ENCODE results near the gene CFAP77.

Gene CFAP77

GRCh38 chr9:132401824-132402223 lies 8.2 kb upstream of the CFAP77 start:
- H3K4me3 ChIP-seq (replicated peaks; ENCODE audit: low read depth, low read length): no peak overlapping the region
- peaks cover 13% of the 10 kb centered on the region for H3K36me3 ChIP-seq (ENCODE audit: control insufficient read depth, insufficient read depth, low read length)
- no peak for DNase-seq (ENCODE audit: extremely low read depth, insufficient read length)
- no peaks in the 10 kb centered on the region for H3K27me3 ChIP-seq (replicated peaks; ENCODE audit: control insufficient read depth, insufficient read depth, low read length)
- TF ChIP-seq CTCF (IDR thresholded peaks at IDR 0.05; ENCODE audit: insufficient read depth, low read length, poor library complexity, severe bottlenecking): no peak

GRCh38 chr9:132404228-132404881 lies 5.7 kb upstream of the CFAP77 start:
- no peaks in the 10 kb centered on the region for H3K27me3 ChIP-seq (replicated peaks; ENCODE audit: control insufficient read depth, insufficient read depth, low read length)
- 0 out of 2 replicates have a peak overlapping the region, but pooled peaks have one; percentile 13 for H3K4me3 ChIP-seq (replicated peaks; ENCODE audit: low read depth, low read length)
- DNase-seq (ENCODE audit: extremely low read depth, insufficient read length): no peak
- TF ChIP-seq CTCF (IDR thresholded peaks at IDR 0.05; ENCODE audit: insufficient read depth, low read length, poor library complexity, severe bottlenecking): no peak
- peaks cover 11% of the 10 kb centered on the region for H3K36me3 ChIP-seq (ENCODE audit: control insufficient read depth, insufficient read depth, low read length)

- H3K4me3 ChIP-seq (replicated peaks; ENCODE audit: low read depth, low read length): peak within 1 kb of the TSS; percentile 82
- DNase-seq (ENCODE audit: extremely low read depth, insufficient read length): peak; percentile 92
- peaks cover 8% of the 10 kb centered on the region for H3K36me3 ChIP-seq (ENCODE audit: control insufficient read depth, insufficient read depth, low read length)
- peaks cover 2% of the 10 kb centered on the region; the same call in 1 of the 2 replicates for H3K27me3 ChIP-seq (replicated peaks; ENCODE audit: control insufficient read depth, insufficient read depth, low read length)
- TF ChIP-seq CTCF (IDR thresholded peaks at IDR 0.05; ENCODE audit: insufficient read depth, low read length, poor library complexity, severe bottlenecking): no peak
Observed at GRCh38 chr9:132406554-132407122, 3.4 kb upstream of the CFAP77 start, which contains the start of gene TTF1. TTF1 (minus strand) TSS chr9:132406840; CDS start chr9:132402821, 4,019 bp downstream.

- Histone ChIP-seq H3K36me3 (ENCODE audit: control insufficient read depth, insufficient read depth, low read length) (peaks cover 3% of the 10 kb centered on the region), H3K4me3 (replicated peaks; ENCODE audit: low read depth, low read length) (peak overlapping the region; percentile 82; the same call in 1 of the 2 replicates)
Observed at GRCh38 chr9:132407196-132407595, 2.8 kb upstream of the CFAP77 start.

GRCh38 chr9:132408521-132408920 lies 1.5 kb upstream of the CFAP77 start:
- Histone ChIP-seq H3K27me3 (replicated peaks; ENCODE audit: control insufficient read depth, insufficient read depth, low read length) (peaks cover 2% of the 10 kb centered on the region; the same call in 1 of the 2 replicates), H3K4me3 (replicated peaks; ENCODE audit: low read depth, low read length) (no peak overlapping the region), H3K36me3 (ENCODE audit: control insufficient read depth, insufficient read depth, low read length) (no peaks in the 10 kb centered on the region)
- no peak for TF ChIP-seq CTCF (IDR thresholded peaks at IDR 0.05; ENCODE audit: insufficient read depth, low read length, poor library complexity, severe bottlenecking)
- no peak for DNase-seq (ENCODE audit: extremely low read depth, insufficient read length)

More at GRCh38 chr9:132407196-132407595, 2.8 kb upstream of the CFAP77 start:
- no peak for DNase-seq (ENCODE audit: extremely low read depth, insufficient read length)
- H3K27me3 ChIP-seq (replicated peaks; ENCODE audit: control insufficient read depth, insufficient read depth, low read length): peaks cover 2% of the 10 kb centered on the region; the same call in 1 of the 2 replicates
- no peak for TF ChIP-seq CTCF (IDR thresholded peaks at IDR 0.05; ENCODE audit: insufficient read depth, low read length, poor library complexity, severe bottlenecking)

Data from GM06990 (cell line).